Measurements from ENCODE around the gene ZDHHC11B.
"Not testable (repeated sequence)": the region's sequence is repeated elsewhere in the genome, so short reads cannot be mapped to it uniquely, and the experiment has no call there.

DNA sequence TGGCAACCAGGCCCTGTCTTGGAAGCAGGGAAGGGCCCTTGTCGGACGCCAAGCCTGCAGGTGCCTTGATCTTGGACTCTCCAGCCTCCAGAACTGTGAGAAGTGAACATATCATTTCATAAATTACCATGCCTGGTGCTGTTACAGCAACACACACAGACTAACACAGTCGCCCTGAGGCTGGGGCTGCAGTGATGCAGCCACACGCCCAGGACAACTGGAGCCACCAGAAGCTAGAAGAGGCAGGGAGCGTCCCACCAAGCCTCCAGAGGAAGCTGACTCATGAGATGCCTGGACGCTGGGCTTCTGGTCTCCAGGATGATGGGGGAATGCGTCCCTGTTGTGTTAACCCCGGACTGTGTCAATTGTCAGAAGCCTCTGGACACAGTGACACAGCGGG is 5.6 kb downstream of the ZDHHC11B start:
- TF ChIP-seq, protein P1, sequence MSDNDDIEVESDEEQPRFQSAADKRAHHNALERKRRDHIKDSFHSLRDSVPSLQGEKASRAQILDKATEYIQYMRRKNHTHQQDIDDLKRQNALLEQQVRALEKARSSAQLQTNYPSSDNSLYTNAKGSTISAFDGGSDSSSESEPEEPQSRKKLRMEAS (IDR thresholded peaks at IDR 0.05; ENCODE audit: low read depth, low read length): not testable (repeated sequence)
- TF ChIP-seq, protein P2, sequence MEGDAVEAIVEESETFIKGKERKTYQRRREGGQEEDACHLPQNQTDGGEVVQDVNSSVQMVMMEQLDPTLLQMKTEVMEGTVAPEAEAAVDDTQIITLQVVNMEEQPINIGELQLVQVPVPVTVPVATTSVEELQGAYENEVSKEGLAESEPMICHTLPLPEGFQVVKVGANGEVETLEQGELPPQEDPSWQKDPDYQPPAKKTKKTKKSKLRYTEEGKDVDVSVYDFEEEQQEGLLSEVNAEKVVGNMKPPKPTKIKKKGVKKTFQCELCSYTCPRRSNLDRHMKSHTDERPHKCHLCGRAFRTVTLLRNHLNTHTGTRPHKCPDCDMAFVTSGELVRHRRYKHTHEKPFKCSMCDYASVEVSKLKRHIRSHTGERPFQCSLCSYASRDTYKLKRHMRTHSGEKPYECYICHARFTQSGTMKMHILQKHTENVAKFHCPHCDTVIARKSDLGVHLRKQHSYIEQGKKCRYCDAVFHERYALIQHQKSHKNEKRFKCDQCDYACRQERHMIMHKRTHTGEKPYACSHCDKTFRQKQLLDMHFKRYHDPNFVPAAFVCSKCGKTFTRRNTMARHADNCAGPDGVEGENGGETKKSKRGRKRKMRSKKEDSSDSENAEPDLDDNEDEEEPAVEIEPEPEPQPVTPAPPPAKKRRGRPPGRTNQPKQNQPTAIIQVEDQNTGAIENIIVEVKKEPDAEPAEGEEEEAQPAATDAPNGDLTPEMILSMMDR (IDR thresholded peaks at IDR 0.05; ENCODE audit: low read depth, low read length): not testable (repeated sequence)
- not testable (repeated sequence) for TF ChIP-seq POLR2A (IDR thresholded peaks at IDR 0.05; ENCODE audit: extremely low read depth, insufficient read length); MYC (IDR thresholded peaks at IDR 0.05; ENCODE audit: low read depth, low read length)

All from NB4 (cell line).